ENCODE data around the gene PDE11A.

- TF ChIP-seq CTCF (IDR thresholded peaks at IDR 0.05), result no peak
- no peak for TF ChIP-seq POLR2A (IDR thresholded peaks at IDR 0.05)
These were observed 425.8 kb downstream of the PDE11A start for GRCh38 chr2:177646791-177647190.

Data from lower leg skin (tissue), 3 donors.